Coronary artery (tissue), 2 donors: Measurements from ENCODE around the gene FKBP5.

Experiments
- DNase-seq: peaks from one replicate; pipeline ENCODE4 v3.0.0-alpha.2; 2017; ENCODE audit warnings: low spot score
- H3K27ac ChIP-seq, 2 donors: fragments of 200-600 bp; sonication (generic); one replicate each; pipeline ENCODE4 v1.5.1; 2016 to 2019
- H3K4me3 ChIP-seq: fragments of 200-600 bp; sonication (generic); 2 replicates; pipeline ENCODE4 v1.5.1; 2016; ENCODE audit warnings: mild to moderate bottlenecking, moderate library complexity
- TF ChIP-seq, protein P1 (sequence below): fragments of 200-600 bp; sonication (generic); IDR thresholded peaks from one replicate; pipeline ENCODE4 v1.5.1; 2019; ENCODE audit warnings: antibody characterized with exemption

FKBP5 gene

DNA sequence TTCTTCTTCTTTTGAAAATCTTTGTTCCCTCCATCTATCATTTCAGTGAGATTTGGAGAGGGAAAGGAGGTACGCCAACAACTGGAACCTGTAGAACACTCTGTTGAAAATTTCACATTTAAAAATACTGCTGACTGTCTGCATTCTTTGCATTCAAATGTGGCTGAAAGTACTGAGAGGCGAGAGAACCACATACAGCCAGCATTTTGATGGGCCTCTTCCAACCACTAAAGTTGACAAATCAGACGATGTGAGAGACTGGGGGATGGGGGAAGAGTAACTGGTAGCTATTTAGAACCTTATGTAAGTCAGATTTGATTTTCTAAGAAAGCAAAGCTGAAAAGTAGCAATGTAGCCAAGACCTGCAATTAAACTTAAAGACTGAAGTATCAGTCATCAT, 77.5 kb downstream of the FKBP5 start:
- Histone ChIP-seq H3K27ac (no peak overlapping the region), H3K4me3 (no peak overlapping the region)
- DNase-seq: no peak
- TF ChIP-seq, protein P1, sequence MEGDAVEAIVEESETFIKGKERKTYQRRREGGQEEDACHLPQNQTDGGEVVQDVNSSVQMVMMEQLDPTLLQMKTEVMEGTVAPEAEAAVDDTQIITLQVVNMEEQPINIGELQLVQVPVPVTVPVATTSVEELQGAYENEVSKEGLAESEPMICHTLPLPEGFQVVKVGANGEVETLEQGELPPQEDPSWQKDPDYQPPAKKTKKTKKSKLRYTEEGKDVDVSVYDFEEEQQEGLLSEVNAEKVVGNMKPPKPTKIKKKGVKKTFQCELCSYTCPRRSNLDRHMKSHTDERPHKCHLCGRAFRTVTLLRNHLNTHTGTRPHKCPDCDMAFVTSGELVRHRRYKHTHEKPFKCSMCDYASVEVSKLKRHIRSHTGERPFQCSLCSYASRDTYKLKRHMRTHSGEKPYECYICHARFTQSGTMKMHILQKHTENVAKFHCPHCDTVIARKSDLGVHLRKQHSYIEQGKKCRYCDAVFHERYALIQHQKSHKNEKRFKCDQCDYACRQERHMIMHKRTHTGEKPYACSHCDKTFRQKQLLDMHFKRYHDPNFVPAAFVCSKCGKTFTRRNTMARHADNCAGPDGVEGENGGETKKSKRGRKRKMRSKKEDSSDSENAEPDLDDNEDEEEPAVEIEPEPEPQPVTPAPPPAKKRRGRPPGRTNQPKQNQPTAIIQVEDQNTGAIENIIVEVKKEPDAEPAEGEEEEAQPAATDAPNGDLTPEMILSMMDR: no peak

DNA sequence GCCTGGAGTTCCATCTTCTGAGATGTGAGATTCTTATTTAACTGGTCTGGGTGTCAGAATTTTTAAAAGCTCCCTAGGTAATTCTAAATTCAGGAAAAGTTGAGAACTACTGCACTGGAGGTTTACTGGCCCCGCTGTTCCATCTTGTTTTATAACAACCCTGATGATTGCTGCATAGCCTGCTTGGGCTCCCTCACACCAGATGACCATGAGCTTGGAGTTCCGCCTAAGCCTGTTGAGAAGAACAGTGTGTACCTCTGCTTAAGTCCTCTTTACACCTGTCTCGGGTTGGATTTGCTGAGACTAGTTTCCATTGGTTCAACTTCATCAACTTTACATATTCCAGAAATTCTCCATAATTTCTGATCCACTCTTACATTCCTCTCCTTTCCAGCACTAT, 77.9 kb downstream of the FKBP5 start:
- DNase-seq: no peak
- H3K27ac ChIP-seq: no peak overlapping the region
- TF ChIP-seq, protein P1: no peak
- no peak overlapping the region for H3K4me3 ChIP-seq

DNA sequence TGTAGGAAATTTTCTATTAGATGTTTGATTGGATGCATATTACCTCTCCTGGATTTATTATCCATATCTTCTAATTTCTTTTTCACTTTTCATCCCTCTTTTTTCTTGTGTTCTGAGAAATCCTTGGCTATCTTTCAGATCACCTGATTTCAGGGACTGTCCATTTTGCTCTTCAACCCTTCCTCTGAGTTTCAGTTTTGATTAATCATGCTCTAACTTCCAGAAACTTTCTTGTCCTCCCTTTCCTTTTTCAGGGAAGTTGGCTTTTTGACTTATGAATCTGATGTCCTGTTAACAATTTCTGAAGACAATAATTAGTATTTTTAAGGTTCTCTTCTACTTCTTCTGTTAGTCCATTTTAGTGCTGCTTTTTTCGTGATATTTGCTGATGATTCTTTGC, 79.1 kb downstream of the FKBP5 start:
- TF ChIP-seq, protein P1: no peak
- Histone ChIP-seq H3K4me3 (no peak overlapping the region), H3K27ac (no peak overlapping the region)
- DNase-seq: no peak

DNA sequence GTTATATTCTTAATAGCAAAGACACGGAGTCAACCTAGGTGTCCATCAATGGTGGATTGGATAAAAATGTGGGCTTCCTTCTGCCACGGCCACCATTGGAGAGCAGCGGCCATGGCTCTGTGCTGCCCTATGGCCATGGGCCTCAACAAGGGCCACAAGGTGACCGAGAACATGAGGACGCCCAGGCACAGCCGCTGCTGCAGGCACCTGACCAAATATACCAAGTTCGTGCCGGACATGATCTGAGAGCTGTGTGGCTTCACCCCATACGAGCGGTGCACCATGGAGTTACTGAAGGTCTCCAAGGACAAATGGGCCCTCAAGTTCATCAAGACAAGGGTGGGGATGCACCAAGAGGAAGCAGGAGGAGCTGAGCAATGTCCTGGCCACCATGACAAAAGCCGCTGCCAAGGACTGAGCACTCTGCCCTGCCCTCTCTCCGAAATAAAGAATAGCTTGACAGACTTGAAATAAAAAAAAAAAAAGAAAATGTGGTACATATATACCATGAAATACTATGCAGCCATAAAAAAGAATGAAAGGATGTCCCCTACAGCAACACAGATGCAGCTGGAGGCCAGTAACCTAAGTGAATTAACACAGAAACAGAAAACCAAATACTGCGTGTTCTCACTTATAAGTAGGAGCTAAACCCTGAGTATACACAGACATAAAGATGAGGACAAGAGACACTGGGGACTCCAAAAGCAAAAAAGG, 81.0 kb downstream of the FKBP5 start:
- TF ChIP-seq, protein P1: no peak
- Histone ChIP-seq H3K4me3 (no peak overlapping the region), H3K27ac (no peak overlapping the region)
- DNase-seq: no peak

DNA sequence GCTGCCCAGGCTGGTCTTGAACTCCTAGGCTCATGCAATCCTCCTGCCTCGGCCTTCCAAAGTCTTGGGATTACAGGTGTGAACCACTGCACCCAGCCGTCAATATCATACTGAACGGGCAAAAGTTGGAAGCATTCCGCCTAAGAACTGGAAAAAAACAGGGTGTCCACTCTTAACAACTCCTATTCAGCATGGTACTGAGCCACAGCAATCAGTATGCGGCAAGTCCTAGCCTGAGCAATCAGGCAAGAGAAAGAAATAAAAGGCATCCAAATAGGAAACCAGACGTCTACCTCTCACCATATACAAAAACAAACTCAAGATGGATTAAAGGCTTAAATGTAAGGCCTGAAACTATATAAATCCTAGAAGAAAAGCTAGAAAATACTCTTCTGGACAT, 83.1 kb downstream of the FKBP5 start:
- TF ChIP-seq, protein P1: no peak
- peak overlapping the region in 1 of 2 donors; percentile 49 for H3K27ac ChIP-seq

DNA sequence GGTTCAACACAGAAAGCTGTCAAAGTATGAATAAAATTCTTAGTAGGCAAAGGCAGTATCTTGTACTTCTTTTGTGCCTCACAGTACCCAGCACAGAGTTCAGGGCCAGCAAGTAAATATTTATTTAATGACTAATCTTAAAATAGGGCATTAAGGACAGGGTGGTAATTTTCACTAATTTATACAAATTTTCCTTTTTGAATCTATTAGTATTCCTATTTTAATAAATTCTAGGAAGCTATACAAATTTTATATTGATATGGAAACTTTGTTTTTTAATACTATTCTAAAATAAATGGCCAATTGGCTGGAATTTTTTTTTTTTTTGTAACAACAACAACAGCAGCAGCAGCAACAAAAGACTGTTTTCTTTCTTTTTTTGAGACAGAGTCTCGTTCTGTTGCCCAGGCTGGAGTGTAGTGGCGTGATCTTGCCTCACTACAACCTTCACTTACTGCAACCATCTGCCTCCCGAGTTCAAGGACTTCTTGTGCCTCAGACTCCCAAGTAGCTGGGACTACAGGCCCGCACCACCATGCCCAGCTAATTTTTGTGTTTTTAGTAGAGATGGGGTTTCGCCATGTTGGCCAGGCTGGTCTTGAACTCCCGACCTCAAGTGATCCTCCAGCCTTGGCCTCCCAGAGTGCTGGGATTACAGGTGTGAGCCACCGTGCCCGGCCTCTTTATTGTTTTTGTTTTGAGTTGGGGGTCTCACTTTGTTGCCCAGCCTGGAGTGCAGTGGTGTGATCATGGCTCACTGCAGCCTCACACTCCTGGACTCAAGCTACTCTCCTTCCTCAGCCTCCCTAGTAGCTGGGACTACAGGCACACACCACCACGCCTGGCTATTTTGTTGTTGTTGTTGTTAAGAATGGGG, 85.2 kb downstream of the FKBP5 start:
- Histone ChIP-seq H3K27ac (peak overlapping the region; percentile 94), H3K4me3 (peak overlapping the region; percentile 42)
- no peak for DNase-seq
- TF ChIP-seq, protein P1: no peak

More for the DNA sequence above, 83.1 kb downstream of the FKBP5 start:
- no peak for DNase-seq
- no peak overlapping the region for H3K4me3 ChIP-seq
